ENCODE results near the gene CBARP. TPM values are rescaled to one million over a fixed set of nuclear protein-coding genes. Genes with fewer than 3 reads are reported as not detected.

The CBARP gene
- polyA plus RNA-seq, 3 donors = not detected

DNA sequence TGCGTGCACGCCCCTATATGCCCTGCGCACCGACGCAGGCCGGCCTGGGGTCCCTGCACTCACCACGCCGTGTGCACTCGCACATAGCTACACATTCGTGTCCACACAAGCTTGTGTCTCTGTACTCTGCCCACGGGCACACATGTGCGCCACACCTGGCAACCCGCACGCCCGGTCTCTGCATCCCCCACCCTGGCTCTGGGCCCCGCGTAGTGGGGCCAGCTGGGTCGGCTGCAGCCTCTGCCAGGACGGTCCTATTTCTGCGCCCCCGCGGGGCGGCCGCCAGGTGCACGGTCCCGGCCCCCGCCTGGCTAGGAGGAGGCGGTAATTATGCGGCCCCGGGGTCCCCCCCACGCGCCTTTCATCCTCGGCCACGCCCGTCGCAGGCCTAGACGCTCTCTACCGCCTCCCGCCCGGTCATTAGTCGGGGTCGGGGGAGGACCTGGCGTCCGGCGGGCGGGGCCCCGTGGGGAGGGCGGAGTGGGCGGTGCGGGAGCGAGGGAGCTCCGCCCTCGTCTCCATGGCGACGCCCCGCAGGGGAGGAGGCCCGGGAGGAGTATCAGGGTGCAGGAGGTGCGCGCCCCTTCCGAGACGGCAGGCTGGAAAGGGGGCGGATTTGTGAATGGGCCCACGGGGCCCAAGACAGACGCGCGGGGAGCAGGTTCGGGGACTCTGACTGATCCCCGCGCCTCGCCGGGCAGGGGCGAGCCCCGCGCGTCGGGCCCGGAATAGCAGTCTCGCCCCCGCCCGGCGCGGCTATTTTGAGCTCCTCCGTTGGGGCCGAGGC, 28.5 kb upstream of the CBARP start:
- Histone ChIP-seq H3K27ac (ENCODE audit: low read depth in 1 of 2, low read length in 2 of 2) (peak overlapping the region; percentile 19 to 79), H3K4me1 (ENCODE audit: control insufficient read depth in 1 of 2, insufficient read depth in 2 of 2, low read length in 2 of 2) (peaks cover 65 to 77% of the 10 kb centered on the region in 2 donors), H3K27me3 (ENCODE audit: control insufficient read depth in 2 of 2, insufficient read depth in 2 of 2, low read length in 2 of 2) (peaks cover 0 to 8% of the 10 kb centered on the region in 2 donors), H3K9me3 (replicated peaks in 1 of 2; ENCODE audit: control insufficient read depth in 1 of 2, insufficient read depth in 1 of 2, low read length in 2 of 2) (no peaks in the 10 kb centered on the region), H3K9ac (ENCODE audit: insufficient read depth, low read length, poor library complexity, severe bottlenecking) (peak overlapping the region; percentile 71), H3K4me3 (replicated peaks in 1 of 3; ENCODE audit: low read depth in 2 of 3, low read length in 3 of 3) (peak overlapping the region; percentile 39 to 77 (median 46)), H3K4me2 (replicated peaks; ENCODE audit: extremely low read depth, low read length, poor library complexity, severe bottlenecking) (peak overlapping the region; percentile 89), H3K36me3 (replicated peaks in 1 of 2; ENCODE audit: control insufficient read depth in 1 of 2, insufficient read depth in 2 of 2, low read length in 2 of 2) (peaks cover 6 to 10% of the 10 kb centered on the region in 2 donors), H4K20me1 (ENCODE audit: insufficient read depth, low read length) (peaks cover 39% of the 10 kb centered on the region), H3K79me2 (ENCODE audit: insufficient read depth, low read length) (peaks cover 30% of the 10 kb centered on the region), H2AFZ (ENCODE audit: insufficient read depth, low read depth, low read length, poor library complexity, severe bottlenecking) (peak overlapping the region; percentile 75)
- Mint-ChIP-seq H3K9me3 (peaks cover 0 to 2% (median 0%) of the 10 kb centered on the region in 7 donors), H3K4me3 (peak overlapping the region; percentile 70 to 74), H3K27me3 (ENCODE audit: low read depth in 3 of 3) (peaks cover 11 to 22% (median 14%) of the 10 kb centered on the region in 3 donors), H3K4me1 (peaks cover 61% of the 10 kb centered on the region), H3K27ac (peak overlapping the region in 5 of 7 donors; percentile 70 to 83 (median 75)), H3K36me3 (peaks cover 13 to 14% of the 10 kb centered on the region in 2 donors)
- 2% methylated on average over 84 of the region's 84 CpGs for WGBS (ENCODE audit: insufficient coverage)
- peak; percentile 83 to 90 (median 84) for DNase-seq
- TF ChIP-seq, protein P1, sequence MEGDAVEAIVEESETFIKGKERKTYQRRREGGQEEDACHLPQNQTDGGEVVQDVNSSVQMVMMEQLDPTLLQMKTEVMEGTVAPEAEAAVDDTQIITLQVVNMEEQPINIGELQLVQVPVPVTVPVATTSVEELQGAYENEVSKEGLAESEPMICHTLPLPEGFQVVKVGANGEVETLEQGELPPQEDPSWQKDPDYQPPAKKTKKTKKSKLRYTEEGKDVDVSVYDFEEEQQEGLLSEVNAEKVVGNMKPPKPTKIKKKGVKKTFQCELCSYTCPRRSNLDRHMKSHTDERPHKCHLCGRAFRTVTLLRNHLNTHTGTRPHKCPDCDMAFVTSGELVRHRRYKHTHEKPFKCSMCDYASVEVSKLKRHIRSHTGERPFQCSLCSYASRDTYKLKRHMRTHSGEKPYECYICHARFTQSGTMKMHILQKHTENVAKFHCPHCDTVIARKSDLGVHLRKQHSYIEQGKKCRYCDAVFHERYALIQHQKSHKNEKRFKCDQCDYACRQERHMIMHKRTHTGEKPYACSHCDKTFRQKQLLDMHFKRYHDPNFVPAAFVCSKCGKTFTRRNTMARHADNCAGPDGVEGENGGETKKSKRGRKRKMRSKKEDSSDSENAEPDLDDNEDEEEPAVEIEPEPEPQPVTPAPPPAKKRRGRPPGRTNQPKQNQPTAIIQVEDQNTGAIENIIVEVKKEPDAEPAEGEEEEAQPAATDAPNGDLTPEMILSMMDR (IDR thresholded peaks at IDR 0.05) = no peak
- intact Hi-C loops (cut with micrococcal nuclease) = loop anchor here in 1 of 2 donors (5.0 kb wide), 1 partner anchor 164 kb away; the partner anchor contains the start of gene GPX4

DNA sequence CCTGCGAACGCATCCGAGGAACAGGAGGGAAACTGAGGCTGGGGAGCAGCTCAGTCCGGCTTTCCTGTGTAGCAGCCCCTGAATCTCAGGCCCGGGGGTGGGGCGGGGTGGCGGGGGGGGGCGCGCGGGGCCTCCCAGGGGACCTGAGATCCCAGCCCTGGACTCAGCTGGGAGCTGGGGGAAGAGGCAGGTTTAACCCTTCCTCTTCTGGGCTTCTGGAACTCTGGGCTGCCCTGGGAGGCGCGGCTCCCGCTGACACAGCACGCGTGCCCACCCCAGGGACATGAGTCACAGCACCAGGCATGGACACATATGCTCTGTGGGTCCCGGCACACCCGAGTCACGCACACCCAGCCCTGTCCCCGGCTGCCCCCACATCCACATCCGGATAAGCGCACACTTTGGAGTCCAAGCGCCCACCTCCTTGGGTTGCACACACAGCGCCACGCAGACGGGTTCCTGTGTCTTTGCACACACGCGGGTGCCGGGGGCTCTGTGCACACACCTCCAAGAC, 27.9 kb upstream of the CBARP start:
- intact Hi-C loops (cut with micrococcal nuclease) = loop anchor here in 1 of 2 donors (5.0 kb wide), 1 partner anchor 163 kb away; the partner anchor contains the start of gene GPX4
- peak; percentile 88 to 96 (median 91) for DNase-seq
- Mint-ChIP-seq H3K27ac (peak overlapping the region in 6 of 7 donors; percentile 60 to 83 (median 73)), H3K27me3 (ENCODE audit: low read depth in 3 of 3) (peaks cover 11 to 22% (median 14%) of the 10 kb centered on the region in 3 donors), H3K4me3 (peak overlapping the region; percentile 68 to 74), H3K9me3 (peaks cover 0 to 2% (median 0%) of the 10 kb centered on the region in 7 donors), H3K4me1 (peaks cover 55% of the 10 kb centered on the region), H3K36me3 (peaks cover 6 to 8% of the 10 kb centered on the region in 2 donors)
- Histone ChIP-seq H3K27ac (ENCODE audit: low read depth in 1 of 2, low read length in 2 of 2) (peak overlapping the region; percentile 19 to 79), H3K36me3 (replicated peaks in 1 of 2; ENCODE audit: control insufficient read depth in 1 of 2, insufficient read depth in 2 of 2, low read length in 2 of 2) (peaks cover 0 to 3% of the 10 kb centered on the region in 2 donors), H3K9me3 (replicated peaks in 1 of 2; ENCODE audit: control insufficient read depth in 1 of 2, insufficient read depth in 1 of 2, low read length in 2 of 2) (no peaks in the 10 kb centered on the region), H3K79me2 (ENCODE audit: insufficient read depth, low read length) (peaks cover 24% of the 10 kb centered on the region), H4K20me1 (ENCODE audit: insufficient read depth, low read length) (peaks cover 33% of the 10 kb centered on the region), H3K4me2 (replicated peaks; ENCODE audit: extremely low read depth, low read length, poor library complexity, severe bottlenecking) (peak overlapping the region; percentile 89), H3K4me3 (replicated peaks in 1 of 3; ENCODE audit: low read depth in 2 of 3, low read length in 3 of 3) (peak overlapping the region in 2 of 3 experiments; percentile 39 to 77), H3K27me3 (ENCODE audit: control insufficient read depth in 2 of 2, insufficient read depth in 2 of 2, low read length in 2 of 2) (peaks cover 0 to 8% of the 10 kb centered on the region in 2 donors), H2AFZ (ENCODE audit: insufficient read depth, low read depth, low read length, poor library complexity, severe bottlenecking) (peak overlapping the region; percentile 75), H3K9ac (ENCODE audit: insufficient read depth, low read length, poor library complexity, severe bottlenecking) (peak overlapping the region; percentile 71), H3K4me1 (ENCODE audit: control insufficient read depth in 1 of 2, insufficient read depth in 2 of 2, low read length in 2 of 2) (peaks cover 61 to 75% of the 10 kb centered on the region in 2 donors)
- TF ChIP-seq, protein P1 (IDR thresholded peaks at IDR 0.05) = no peak
- 16% methylated on average over 18 of the region's 28 CpGs for WGBS (ENCODE audit: insufficient coverage)
